ENCODE data around the gene SSC5D.

Gene SSC5D

GRCh38 chr19:55473225-55474012 lies 14.8 kb upstream of the SSC5D start:
- DNase-seq (ENCODE audit: low spot score), result no peak

GRCh38 chr19:55474269-55475265 lies 13.7 kb upstream of the SSC5D start:
- no peak for DNase-seq (ENCODE audit: low spot score)

GRCh38 chr19:55476100-55476775 lies 12.0 kb upstream of the SSC5D start, which contains the start of gene ZNF628:
Gene ZNF628 (plus strand): TSS chr19:55476617. CDS start chr19:55479911, 3,294 bp downstream.
- peak; percentile 98 for DNase-seq (ENCODE audit: low spot score)

- DNase-seq (ENCODE audit: low spot score), result no peak
Observed at GRCh38 chr19:55477905-55478304, 10.3 kb upstream of the SSC5D start.

GRCh38 chr19:55478364-55478763 lies 9.9 kb upstream of the SSC5D start:
- no peak for DNase-seq (ENCODE audit: low spot score)

- DNase-seq (ENCODE audit: low spot score), result no peak
Observed at GRCh38 chr19:55479045-55479444, 9.2 kb upstream of the SSC5D start.

- no peak for DNase-seq (ENCODE audit: low spot score)
Observed at GRCh38 chr19:55479451-55480230, 8.6 kb upstream of the SSC5D start.

- DNase-seq (ENCODE audit: low spot score), result peak; percentile 49
Observed at GRCh38 chr19:55481148-55481793, 7.0 kb upstream of the SSC5D start.

GRCh38 chr19:55481794-55482155 lies 6.5 kb upstream of the SSC5D start:
- no peak for DNase-seq (ENCODE audit: low spot score)

- peak; percentile 56 for DNase-seq (ENCODE audit: low spot score)
Observed at GRCh38 chr19:55482156-55482961, 5.9 kb upstream of the SSC5D start.

- DNase-seq (ENCODE audit: low spot score), result no peak
Observed at GRCh38 chr19:55482967-55483705, 5.1 kb upstream of the SSC5D start.

- peak; percentile 52 for DNase-seq (ENCODE audit: low spot score)
Observed at GRCh38 chr19:55483706-55484592, 4.3 kb upstream of the SSC5D start.

GRCh38 chr19:55484593-55485438 lies 3.4 kb upstream of the SSC5D start, which contains the start of gene NAT14:
Gene NAT14 (plus strand): TSS chr19:55485188. CDS start chr19:55485709, 521 bp downstream.
- DNase-seq (ENCODE audit: low spot score), result peak; percentile 94

- peak; percentile 50 for DNase-seq (ENCODE audit: low spot score)
Observed at GRCh38 chr19:55485439-55486011, 2.7 kb upstream of the SSC5D start.

- DNase-seq (ENCODE audit: low spot score), result peak; percentile 54
Observed at GRCh38 chr19:55486043-55486970, 1.9 kb upstream of the SSC5D start.

Measured in ecto neural progenitor cell (in vitro differentiated cells).